Measurements from ENCODE around the gene FAM163B. TPM values are rescaled to one million over a fixed set of nuclear protein-coding genes. Genes with fewer than 3 reads are reported as not detected.

FAM163B gene
- total RNA-seq, 2 experiments from 2014 or later, result not detected

GRCh38 chr9:133595910-133596309 is 13.3 kb downstream of the FAM163B start:
- peaks cover 6% of the 10 kb centered on the region for H3K36me3 Mint-ChIP-seq (ENCODE audit: low read depth)
- no peaks in the 10 kb centered on the region for H3K4me1 Mint-ChIP-seq
- no peak overlapping the region for H3K27ac Mint-ChIP-seq
- H3K27me3 Mint-ChIP-seq, result no peaks in the 10 kb centered on the region
- POLR2A ChIA-PET, result no interaction called here
- H3K4me3 Mint-ChIP-seq, result no peak overlapping the region
- CTCF ChIA-PET, result no interaction called here
- DNase-seq, result no peak
- H3K9me3 Mint-ChIP-seq, result peaks cover 18% of the 10 kb centered on the region

DNA sequence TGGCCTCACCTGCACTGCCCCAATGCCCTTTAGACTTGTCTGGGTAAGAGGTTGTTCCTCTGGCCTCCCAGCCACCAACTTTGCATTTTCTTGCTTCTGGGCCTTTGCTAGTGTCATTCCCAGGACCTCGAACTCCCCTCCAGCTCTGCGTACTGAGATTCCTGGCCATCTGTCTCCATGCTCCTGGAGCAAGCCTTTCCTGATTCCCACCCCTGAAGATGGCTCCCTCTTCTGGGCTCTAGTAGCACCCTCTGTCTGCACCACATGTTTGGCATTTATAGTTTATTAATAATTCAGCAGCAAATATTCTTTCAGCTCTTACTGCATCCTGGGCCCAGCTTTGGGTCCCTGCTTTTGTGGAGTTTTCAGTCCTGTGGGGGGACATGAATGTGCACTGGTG is 14.9 kb downstream of the FAM163B start:
- CTCF ChIA-PET, result no interaction called here
- H3K4me1 Mint-ChIP-seq, result no peaks in the 10 kb centered on the region
- peaks cover 6% of the 10 kb centered on the region for H3K36me3 Mint-ChIP-seq (ENCODE audit: low read depth)
- H3K4me3 Mint-ChIP-seq, result no peak overlapping the region
- POLR2A ChIA-PET, result no interaction called here
- no peak overlapping the region for H3K27ac Mint-ChIP-seq
- H3K27me3 Mint-ChIP-seq, result no peaks in the 10 kb centered on the region
- no peak for DNase-seq
- peaks cover 18% of the 10 kb centered on the region for H3K9me3 Mint-ChIP-seq

DNA sequence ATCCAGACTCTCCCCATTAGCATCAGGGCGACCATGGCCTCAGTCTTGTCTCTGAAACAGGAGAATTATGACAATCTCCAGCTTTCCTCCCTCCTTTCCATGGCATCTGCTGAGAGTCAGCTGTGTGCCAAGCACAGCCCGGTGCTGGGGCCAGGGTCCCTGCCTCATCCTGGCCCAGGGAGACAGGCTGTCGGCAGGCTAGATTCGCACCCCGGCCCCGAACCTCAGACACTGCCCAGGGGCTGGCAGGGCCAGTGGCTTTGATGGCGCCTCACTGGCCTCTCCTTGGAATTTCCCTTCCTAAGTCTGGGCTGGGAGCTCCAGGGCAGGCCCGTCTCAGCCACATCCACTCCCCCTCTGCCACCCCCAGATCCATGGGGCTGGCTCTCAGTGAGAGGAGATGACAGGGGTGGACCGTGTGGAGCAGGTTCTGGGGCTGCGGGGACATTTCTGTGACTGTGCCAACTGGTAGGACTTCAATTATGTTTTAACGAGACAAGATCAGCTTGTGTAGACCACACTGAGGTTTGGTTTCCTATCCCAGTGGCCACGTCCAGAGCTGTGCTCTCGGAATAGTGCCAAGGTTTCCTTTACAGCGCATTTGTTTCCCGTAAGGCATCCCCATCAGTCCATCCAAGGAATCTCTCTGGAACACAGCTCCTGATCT is 15.5 kb downstream of the FAM163B start:
- H3K27me3 Mint-ChIP-seq, result no peaks in the 10 kb centered on the region
- peaks cover 6% of the 10 kb centered on the region for H3K36me3 Mint-ChIP-seq (ENCODE audit: low read depth)
- peaks cover 18% of the 10 kb centered on the region for H3K9me3 Mint-ChIP-seq
- no peaks in the 10 kb centered on the region for H3K4me1 Mint-ChIP-seq
- POLR2A ChIA-PET, result no interaction called here
- H3K27ac Mint-ChIP-seq, result no peak overlapping the region
- DNase-seq, result no peak
- CTCF ChIA-PET, result no interaction called here
- H3K4me3 Mint-ChIP-seq, result no peak overlapping the region

DNA sequence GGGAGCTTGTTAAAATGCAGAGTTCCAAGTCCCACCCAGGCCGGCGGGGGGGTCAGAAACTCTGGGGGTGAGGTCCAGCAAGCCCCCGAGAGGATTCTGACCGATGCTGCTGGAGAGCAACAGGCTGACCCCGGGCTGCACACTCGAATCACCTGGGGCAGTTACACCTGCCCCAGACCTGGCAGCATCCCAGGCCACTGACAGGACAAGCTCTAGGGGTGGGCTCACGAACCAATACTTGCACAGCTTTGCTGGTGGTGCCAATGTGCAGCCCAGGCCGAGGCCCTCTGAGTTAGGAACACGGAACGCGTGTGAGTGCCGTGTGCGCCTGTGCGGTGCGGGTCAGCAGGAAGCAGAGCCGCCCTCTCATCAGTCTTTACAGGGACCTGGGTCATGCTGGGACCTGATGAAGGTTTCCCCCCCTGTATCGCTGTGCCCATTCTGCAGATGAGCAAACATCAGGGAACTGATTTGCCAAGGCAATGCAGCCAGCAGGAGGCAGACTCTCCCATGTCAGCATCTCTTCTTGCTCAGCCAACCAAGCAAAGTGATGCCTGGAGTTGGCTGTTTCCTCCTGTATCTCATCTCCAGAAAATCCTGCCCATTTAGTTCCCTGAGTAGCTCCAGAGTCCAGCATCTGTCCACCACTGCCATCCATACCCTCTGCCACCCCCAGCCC is 16.3 kb downstream of the FAM163B start:
- peaks cover 6% of the 10 kb centered on the region for H3K36me3 Mint-ChIP-seq (ENCODE audit: low read depth)

DNA sequence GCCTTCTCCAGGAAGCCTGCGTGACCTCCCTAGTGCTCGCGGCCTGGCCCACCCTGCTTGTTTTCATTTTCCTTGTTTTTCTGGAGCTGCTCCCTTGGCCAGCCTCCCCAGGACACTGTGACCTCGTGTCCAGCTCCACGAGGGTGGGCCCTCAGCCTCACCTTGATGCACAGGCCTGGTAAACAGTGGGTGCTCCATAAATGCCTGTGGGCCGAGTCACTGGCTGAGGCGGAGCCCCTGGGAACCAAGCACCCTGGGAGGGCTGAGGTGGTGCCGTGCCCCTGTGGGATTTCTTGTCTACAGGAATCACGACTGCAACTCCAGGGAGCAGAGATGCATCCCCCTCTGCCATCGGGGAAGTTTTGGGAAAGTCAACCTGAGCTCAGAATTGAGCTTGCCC is 17.2 kb downstream of the FAM163B start:
- DNase-seq, result no peak
- Mint-ChIP-seq H3K4me3 (no peak overlapping the region), H3K36me3 (ENCODE audit: low read depth) (peaks cover 2% of the 10 kb centered on the region), H3K4me1 (no peaks in the 10 kb centered on the region), H3K27ac (no peak overlapping the region), H3K27me3 (no peaks in the 10 kb centered on the region), H3K9me3 (peaks cover 12% of the 10 kb centered on the region)
- ChIA-PET CTCF (no interaction called here), POLR2A (no interaction called here)

More for the DNA sequence above, 16.3 kb downstream of the FAM163B start:
- Mint-ChIP-seq H3K4me1 (no peaks in the 10 kb centered on the region), H3K27ac (no peak overlapping the region), H3K9me3 (peaks cover 19% of the 10 kb centered on the region), H3K27me3 (no peaks in the 10 kb centered on the region), H3K4me3 (no peak overlapping the region)
- ChIA-PET POLR2A (no interaction called here), CTCF (no interaction called here)
- DNase-seq, result peak; percentile 20

DNA sequence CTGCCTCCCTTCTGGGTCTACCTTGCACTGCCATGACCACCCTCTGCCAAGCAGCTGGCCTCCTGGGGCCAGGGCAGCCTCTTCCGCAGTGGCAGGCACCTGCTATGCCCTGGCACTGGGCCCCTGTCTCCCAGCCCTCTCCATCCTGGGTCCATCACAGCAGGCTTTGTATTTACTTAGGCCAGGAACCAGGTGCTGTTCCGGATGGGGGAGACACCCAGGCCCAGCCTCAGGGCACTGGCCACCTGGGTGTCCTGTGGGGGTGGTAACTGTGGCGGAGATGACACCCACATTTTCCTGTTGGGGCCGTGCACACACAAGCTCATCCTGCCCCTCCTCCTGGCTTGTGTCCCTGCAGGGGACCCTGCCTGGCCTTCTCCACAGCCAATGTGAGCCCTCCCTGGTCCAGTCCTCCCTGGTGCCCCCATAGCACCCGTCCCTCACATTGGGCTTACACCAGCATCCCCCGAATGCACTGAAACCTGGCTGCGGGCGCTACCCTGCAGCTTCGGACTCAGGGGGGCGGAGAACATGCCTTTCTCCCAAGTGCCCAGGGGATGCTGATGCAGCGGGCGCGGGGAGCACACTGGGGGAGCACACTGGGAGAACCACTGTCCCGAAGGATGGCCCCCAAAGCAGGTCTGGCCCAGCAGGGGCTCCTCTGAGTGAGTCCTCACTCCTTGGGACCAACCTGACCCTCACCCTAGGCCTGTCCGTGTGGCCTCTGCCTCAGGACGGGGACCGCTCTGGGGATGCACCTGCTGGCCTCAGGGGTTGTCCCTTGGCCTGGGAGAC is 17.9 kb downstream of the FAM163B start:
- ChIA-PET POLR2A (interaction anchor here (0.5 kb wide), 1 partner anchor 1296 kb away, joined by 3 read pairs; no protein-coding TSS in a partner anchor), CTCF (interaction anchor here (1.6 kb wide), 1 partner anchor 92 kb away, joined by 3 read pairs; no protein-coding TSS in a partner anchor)
- DNase-seq, result no peak
- no peaks in the 10 kb centered on the region for H3K4me1 Mint-ChIP-seq
- H3K36me3 Mint-ChIP-seq (ENCODE audit: low read depth), result no peaks in the 10 kb centered on the region
- H3K9me3 Mint-ChIP-seq, result peaks cover 7% of the 10 kb centered on the region
- no peak overlapping the region for H3K27ac Mint-ChIP-seq
- H3K27me3 Mint-ChIP-seq, result no peaks in the 10 kb centered on the region
- H3K4me3 Mint-ChIP-seq, result no peak overlapping the region

DNA sequence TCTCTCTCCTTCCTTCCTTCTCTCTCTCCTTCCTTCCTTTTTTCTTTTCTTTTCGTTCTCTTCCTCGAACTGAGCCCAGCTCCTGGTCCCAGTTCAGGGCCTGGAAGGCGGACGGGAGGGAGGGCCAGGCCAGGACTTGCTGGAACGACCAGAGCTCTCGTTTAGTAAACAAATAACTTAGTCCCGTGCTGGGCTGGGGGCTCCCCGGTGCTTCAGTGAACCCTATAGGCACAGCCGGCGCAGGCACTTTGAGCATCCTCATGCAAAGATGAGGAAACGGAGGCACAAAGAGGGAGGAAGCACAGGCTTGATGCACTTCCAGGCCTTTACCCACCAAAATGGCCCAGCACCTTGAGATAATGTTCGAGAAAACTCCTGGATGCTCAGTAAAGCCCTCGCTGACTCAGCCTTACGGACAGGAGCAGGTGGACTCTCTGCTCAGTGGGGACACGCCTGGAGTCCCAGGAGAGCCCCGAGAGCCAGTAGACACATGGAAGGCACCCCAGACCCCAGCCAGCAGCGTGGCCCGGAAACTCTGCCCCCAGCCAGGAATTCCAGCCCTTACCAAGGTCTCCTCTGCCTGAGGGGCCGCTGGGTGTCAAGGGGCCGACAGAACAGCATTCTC is 18.8 kb downstream of the FAM163B start:
- no peak overlapping the region for H3K27ac Mint-ChIP-seq
- CTCF ChIA-PET, result interaction anchor here (1.6 kb wide), 1 partner anchor 93 kb away, joined by 3 read pairs; no protein-coding TSS in a partner anchor
- H3K4me3 Mint-ChIP-seq, result no peak overlapping the region
- no peaks in the 10 kb centered on the region for H3K4me1 Mint-ChIP-seq
- H3K27me3 Mint-ChIP-seq, result peaks cover 4% of the 10 kb centered on the region
- H3K36me3 Mint-ChIP-seq (ENCODE audit: low read depth), result no peaks in the 10 kb centered on the region
- POLR2A ChIA-PET, result no interaction called here
- no peak for DNase-seq
- H3K9me3 Mint-ChIP-seq, result peaks cover 3% of the 10 kb centered on the region

- H3K9me3 Mint-ChIP-seq, result peaks cover 3% of the 10 kb centered on the region
These were observed 19.5 kb downstream of the FAM163B start for GRCh38 chr9:133589454-133590227.

GRCh38 chr9:133587466-133587865 is 21.7 kb downstream of the FAM163B start:
- ChIA-PET POLR2A (no interaction called here), CTCF (no interaction called here)
- H3K9me3 Mint-ChIP-seq, result peaks cover 3% of the 10 kb centered on the region
- H3K4me3 Mint-ChIP-seq, result no peak overlapping the region
- H3K27me3 Mint-ChIP-seq, result peaks cover 11% of the 10 kb centered on the region
- H3K36me3 Mint-ChIP-seq (ENCODE audit: low read depth), result no peaks in the 10 kb centered on the region
- H3K4me1 Mint-ChIP-seq, result no peaks in the 10 kb centered on the region
- no peak overlapping the region for H3K27ac Mint-ChIP-seq
- DNase-seq, result no peak

More at GRCh38 chr9:133589454-133590227, 19.5 kb downstream of the FAM163B start:
- DNase-seq, result peak; percentile 34
- no peak overlapping the region for H3K27ac Mint-ChIP-seq
- ChIA-PET POLR2A (no interaction called here), CTCF (interaction anchor here (0.8 to 1.6 kb wide), 2 partner anchors 87 to 94 kb away, joined by 3 read pairs; no protein-coding TSS in a partner anchor)
- H3K4me3 Mint-ChIP-seq, result no peak overlapping the region
- H3K36me3 Mint-ChIP-seq (ENCODE audit: low read depth), result no peaks in the 10 kb centered on the region
- H3K4me1 Mint-ChIP-seq, result no peaks in the 10 kb centered on the region
- peaks cover 4% of the 10 kb centered on the region for H3K27me3 Mint-ChIP-seq

DNA sequence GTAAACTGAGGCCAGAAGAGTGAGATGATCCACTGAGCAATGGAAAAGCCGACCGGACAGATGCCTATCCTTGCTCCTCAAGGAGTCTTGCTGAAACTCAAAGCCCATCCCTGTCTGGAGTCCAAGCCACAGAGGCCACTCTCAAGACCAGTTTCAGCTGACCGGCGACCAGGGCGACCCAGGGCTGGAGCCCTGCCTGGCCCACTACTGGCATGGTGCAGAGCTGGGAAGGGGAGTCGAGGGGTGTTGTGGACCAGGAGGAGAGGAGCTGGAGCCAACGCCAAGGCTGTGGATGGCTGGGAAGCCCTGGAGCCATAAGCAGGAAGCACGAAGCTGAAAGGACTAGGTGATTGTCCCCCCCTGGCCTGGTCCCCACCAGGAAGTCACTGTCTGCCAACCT is 22.1 kb downstream of the FAM163B start:
- peaks cover 3% of the 10 kb centered on the region for H3K9me3 Mint-ChIP-seq
- no peak overlapping the region for H3K4me3 Mint-ChIP-seq
- H3K27me3 Mint-ChIP-seq, result peaks cover 15% of the 10 kb centered on the region
- POLR2A ChIA-PET, result no interaction called here
- no peaks in the 10 kb centered on the region for H3K36me3 Mint-ChIP-seq (ENCODE audit: low read depth)
- H3K27ac Mint-ChIP-seq, result no peak overlapping the region
- CTCF ChIA-PET, result no interaction called here
- no peaks in the 10 kb centered on the region for H3K4me1 Mint-ChIP-seq
- no peak for DNase-seq

GRCh38 chr9:133585481-133586351 is 23.5 kb downstream of the FAM163B start:
- Mint-ChIP-seq H3K36me3 (ENCODE audit: low read depth) (no peaks in the 10 kb centered on the region), H3K27me3 (peaks cover 22% of the 10 kb centered on the region), H3K4me1 (no peaks in the 10 kb centered on the region), H3K27ac (no peak overlapping the region), H3K9me3 (peaks cover 3% of the 10 kb centered on the region), H3K4me3 (no peak overlapping the region)
- POLR2A ChIA-PET, result no interaction called here
- CTCF ChIA-PET, result no interaction called here
- no peak for DNase-seq
